HEK293 (cell line): ENCODE data around the gene STK35.

Experiments used
- CTCF ChIA-PET: fragments of 350-600 bp; formaldehyde crosslinking; extraction: SDS; loops from one replicate; lab custom pipeline; 2021; ENCODE audit warnings: antibody characterized with exemption; lab: Yijun Ruan, JAX
- POLR2A ChIA-PET: fragments of 300-600 bp; formaldehyde crosslinking; extraction: SDS; loops from one replicate; lab custom pipeline; 2020; ENCODE audit warnings: antibody characterized with exemption, inconsistent platforms; lab: Yijun Ruan, JAX
- H3K27ac ChIP-seq: fragments of 200-500 bp; sonication (Bioruptor generic); 2 replicates; pipeline ENCODE4 v1.5.1; 2014; ENCODE audit warnings: low read depth, low read length, control low read depth, inconsistent platforms; ENCODE audit errors: extremely low read depth
- H3K36me3 ChIP-seq, 2 experiments: fragments of 200-500 bp in 1 of 2; sonication (Bioruptor generic) in 1 of 2; 1 replicate in 1 of 2; 2 replicates in 1 of 2; pipeline ENCODE4 v1.5.1; 2014 to 2017; ENCODE audit warnings: inconsistent platforms in 2 of 2, low read length in 2 of 2; ENCODE audit not compliant: control insufficient read depth in 2 of 2, insufficient read depth in 1 of 2
- H3K4me1 ChIP-seq: fragments of 200-500 bp; sonication (Bioruptor generic); 2 replicates; pipeline ENCODE4 v1.5.1; 2014; ENCODE audit warnings: mild to moderate bottlenecking, low read length, inconsistent platforms; ENCODE audit not compliant: control insufficient read depth, insufficient read depth
- H3K4me3 ChIP-seq: 2 replicates; pipeline ENCODE4 v1.5.1; 2011; ENCODE audit warnings: low read depth, mild to moderate bottlenecking, control low read depth, low read length, moderate library complexity
- H3K9me3 ChIP-seq: fragments of 200-500 bp; sonication (Bioruptor generic); 2 replicates; pipeline ENCODE4 v1.5.1; 2014; ENCODE audit warnings: low read depth, low read length, inconsistent platforms; ENCODE audit not compliant: control insufficient read depth, insufficient read depth
- FEZF1 ChIP-seq: fragments of 450-650 bp; formaldehyde crosslinking; IDR thresholded peaks from 2 replicates; pipeline ENCODE4 v1.5.1; 2016; ENCODE audit warnings: missing biosample characterization, missing genetic modification characterization
- GLIS2 ChIP-seq: fragments of 450-650 bp; formaldehyde crosslinking; IDR thresholded peaks from 2 replicates; pipeline ENCODE4 v1.5.1; 2016; ENCODE audit warnings: missing biosample characterization, missing genetic modification characterization
- KLF8 ChIP-seq: fragments of 450-650 bp; formaldehyde crosslinking; IDR thresholded peaks from 2 replicates; pipeline ENCODE4 v1.5.1; 2016; ENCODE audit warnings: missing biosample characterization, missing genetic modification characterization
- OVOL3 ChIP-seq: fragments of 450-650 bp; formaldehyde crosslinking; IDR thresholded peaks from 2 replicates; pipeline ENCODE4 v1.5.1; 2016; ENCODE audit warnings: missing biosample characterization, missing genetic modification characterization
- PRDM1 ChIP-seq: fragments of 450-650 bp; formaldehyde crosslinking; IDR thresholded peaks from 2 replicates; pipeline ENCODE4; 2016; ENCODE audit warnings: missing biosample characterization, missing genetic modification characterization
- SALL2 ChIP-seq: fragments of 450-650 bp; formaldehyde crosslinking; IDR thresholded peaks from 2 replicates; pipeline ENCODE4 v1.5.0; 2017; ENCODE audit warnings: missing biosample characterization, mild to moderate bottlenecking, missing genetic modification characterization, borderline replicate concordance
- SCRT1 ChIP-seq: fragments of 450-650 bp; formaldehyde crosslinking; IDR thresholded peaks from 2 replicates; pipeline ENCODE4 v1.5.1; 2016; ENCODE audit warnings: missing biosample characterization, missing genetic modification characterization, borderline replicate concordance
- YY2 ChIP-seq: fragments of 450-650 bp; formaldehyde crosslinking; IDR thresholded peaks from 2 replicates; pipeline ENCODE4 v1.5.1; 2016; ENCODE audit warnings: missing biosample characterization, missing genetic modification characterization
- ZBTB17 ChIP-seq: fragments of 450-650 bp; formaldehyde crosslinking; IDR thresholded peaks from 2 replicates; pipeline ENCODE4 v1.5.1; 2016; ENCODE audit warnings: missing biosample characterization, missing genetic modification characterization
- ZBTB20 ChIP-seq: fragments of 450-650 bp; formaldehyde crosslinking; IDR thresholded peaks from 2 replicates; pipeline ENCODE4 v1.5.1; 2016; ENCODE audit warnings: missing biosample characterization, missing genetic modification characterization
- ZEB2 ChIP-seq: fragments of 450-650 bp; formaldehyde crosslinking; IDR thresholded peaks from 2 replicates; pipeline ENCODE4 v1.5.1; 2016; ENCODE audit warnings: missing biosample characterization, missing genetic modification characterization
- ZFP37 ChIP-seq: fragments of 450-650 bp; formaldehyde crosslinking; IDR thresholded peaks from 2 replicates; pipeline ENCODE4 v1.5.1; 2016; ENCODE audit warnings: missing biosample characterization, missing genetic modification characterization
- ZNF121 ChIP-seq: fragments of 450-650 bp; formaldehyde crosslinking; IDR thresholded peaks from 2 replicates; pipeline ENCODE4 v1.5.1; 2016; ENCODE audit warnings: missing biosample characterization, missing genetic modification characterization
- ZNF132 ChIP-seq: fragments of 450-650 bp; formaldehyde crosslinking; IDR thresholded peaks from 2 replicates; pipeline ENCODE4 v1.5.1; 2017; ENCODE audit warnings: missing biosample characterization, missing genetic modification characterization, borderline replicate concordance
- ZNF221 ChIP-seq: fragments of 450-650 bp; formaldehyde crosslinking; IDR thresholded peaks from 2 replicates; pipeline ENCODE4 v1.5.1; 2017; ENCODE audit warnings: missing biosample characterization, missing genetic modification characterization, borderline replicate concordance
- ZNF223 ChIP-seq: fragments of 450-650 bp; formaldehyde crosslinking; IDR thresholded peaks from 2 replicates; pipeline ENCODE4 v1.5.1; 2016; ENCODE audit warnings: missing biosample characterization, missing genetic modification characterization
- ZNF341 ChIP-seq: fragments of 450-650 bp; formaldehyde crosslinking; IDR thresholded peaks from 2 replicates; pipeline ENCODE4; 2016; ENCODE audit warnings: low read depth, missing biosample characterization, missing genetic modification characterization
- ZNF48 ChIP-seq: fragments of 450-650 bp; formaldehyde crosslinking; IDR thresholded peaks from 2 replicates; pipeline ENCODE4 v1.5.1; 2016; ENCODE audit warnings: missing biosample characterization, missing genetic modification characterization
- ZNF514 ChIP-seq: fragments of 450-650 bp; formaldehyde crosslinking; IDR thresholded peaks from 2 replicates; pipeline ENCODE4 v1.5.1; 2016; ENCODE audit warnings: missing biosample characterization, missing genetic modification characterization
- ZNF629 ChIP-seq: fragments of 450-650 bp; formaldehyde crosslinking; IDR thresholded peaks from 2 replicates; pipeline ENCODE4 v1.5.1; 2017; ENCODE audit warnings: missing biosample characterization, missing genetic modification characterization
- ZNF843 ChIP-seq: fragments of 450-650 bp; formaldehyde crosslinking; IDR thresholded peaks from 2 replicates; pipeline ENCODE4 v1.5.1; 2016; ENCODE audit warnings: missing biosample characterization, missing genetic modification characterization
- TF ChIP-seq, protein P1 (sequence below): fragments of 450-650 bp; formaldehyde crosslinking; IDR thresholded peaks from 2 replicates; pipeline ENCODE4 v1.5.1; 2016; ENCODE audit warnings: missing biosample characterization, missing genetic modification characterization
- TF ChIP-seq, protein P2 (sequence below): fragments of 450-650 bp; IDR thresholded peaks from 2 replicates; pipeline ENCODE4 v1.5.1; 2018; ENCODE audit warnings: missing biosample characterization, missing genetic modification characterization
- TF ChIP-seq, protein P3 (sequence below): fragments of 450-650 bp; formaldehyde crosslinking; IDR thresholded peaks from 2 replicates; pipeline ENCODE4 v1.5.1; 2016; ENCODE audit warnings: missing biosample characterization, missing genetic modification characterization
- TF ChIP-seq, protein P4 (sequence below): fragments of 450-650 bp; formaldehyde crosslinking; conservative IDR thresholded peaks from 2 replicates; pipeline ENCODE4 v1.5.1; 2016; ENCODE audit warnings: low read depth, missing biosample characterization, missing genetic modification characterization

Gene STK35

DNA sequence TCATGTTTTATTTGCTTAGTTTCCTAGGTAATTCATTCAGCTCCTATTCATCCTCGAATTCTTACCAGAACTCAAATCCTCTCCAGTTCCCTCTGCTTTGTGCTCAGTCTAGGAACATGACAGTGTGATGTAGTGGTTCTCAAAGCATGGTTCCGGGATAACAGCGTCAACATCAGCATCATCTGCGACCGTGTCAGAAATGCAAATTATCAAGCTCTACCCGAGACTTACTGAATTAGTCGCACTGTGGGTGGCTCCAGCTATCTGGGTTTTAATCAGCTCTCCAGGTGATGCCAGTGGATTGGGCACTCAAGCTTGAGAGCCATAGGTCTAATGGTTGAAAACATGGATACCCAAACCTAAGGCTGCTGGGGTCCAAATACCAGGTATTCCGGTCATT lies 7.7 kb upstream of the STK35 start:
- no peaks in the 10 kb centered on the region for H3K9me3 ChIP-seq
- POLR2A ChIA-PET = interaction anchor here (2.8 kb wide), 1 partner anchor 8 kb away, joined by 15 read pairs; the partner anchor contains the start of gene STK35
- TF ChIP-seq ZNF121 (tag by site-specific recombination) (no peak), ZNF48 (tag by site-specific recombination) (no peak)
- TF ChIP-seq, all 188 proteins: peak for 0
- CTCF ChIA-PET = interaction anchor here (0.6 to 6.5 kb wide), 31 partner anchors 7 to 453 kb away, joined by 3 to 51 read pairs (median 4); no protein-coding TSS in a partner anchor
- Histone ChIP-seq H3K4me3 (no peak overlapping the region), H3K4me1 (no peaks in the 10 kb centered on the region), H3K27ac (no peak overlapping the region), H3K36me3 (no peaks in the 10 kb centered on the region)

DNA sequence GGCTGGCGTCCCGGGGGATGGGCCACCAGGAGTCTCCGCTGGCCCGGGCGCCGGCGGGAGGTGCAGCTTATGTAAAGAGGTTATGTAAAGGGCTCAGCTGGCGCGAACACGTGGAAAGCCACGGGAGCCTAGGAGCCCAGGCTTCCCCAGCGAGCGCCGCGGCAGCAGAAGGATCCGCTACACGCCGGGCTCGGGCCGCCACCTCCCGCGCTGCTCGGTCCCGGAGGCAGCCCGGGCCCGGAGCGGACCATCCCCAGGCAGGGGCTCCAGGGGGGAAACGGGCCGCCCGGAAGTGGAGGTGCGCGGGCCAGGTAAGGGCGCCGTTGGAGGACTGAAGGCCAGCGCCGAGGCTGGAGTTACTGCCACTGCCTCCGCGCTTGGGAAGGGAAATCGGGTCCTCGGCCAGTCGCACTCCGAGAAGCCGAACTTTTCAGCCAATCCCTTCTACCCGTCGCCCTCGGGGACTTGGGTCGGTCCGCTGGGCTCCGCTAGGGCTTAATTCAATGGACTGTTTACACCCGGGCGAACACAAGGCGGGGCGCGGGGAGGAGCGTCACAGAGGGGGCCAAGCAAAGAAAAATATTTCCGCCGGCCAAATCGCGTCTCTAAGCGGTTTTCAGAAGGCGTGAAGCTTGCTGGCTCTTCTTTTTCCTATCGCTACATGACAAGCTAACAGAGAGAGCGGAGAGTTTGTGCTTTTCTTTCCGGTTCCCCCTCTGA lies 398 bp downstream of the STK35 start:
- H3K4me1 ChIP-seq = peaks cover 14% of the 10 kb centered on the region
- H3K27ac ChIP-seq = peak overlapping the region; percentile 98
- H3K9me3 ChIP-seq = no peaks in the 10 kb centered on the region
- ChIA-PET POLR2A (interaction anchor here (1.0 to 2.9 kb wide), 9 partner anchors 9 to 105 kb away, joined by 3 to 15 read pairs (median 4); no protein-coding TSS in a partner anchor), CTCF (interaction anchor here (0.7 to 2.3 kb wide), 4 partner anchors 8 to 529 kb away, joined by 3 to 9 read pairs (median 4); no protein-coding TSS in a partner anchor)
- H3K36me3 ChIP-seq = peaks cover 13 to 32% of the 10 kb centered on the region in 2 experiments
- H3K4me3 ChIP-seq = peak overlapping the region; percentile 85
- TF ChIP-seq ZNF341 (tag by site-specific recombination) (peak; percentile 97), PRDM1 (tag by site-specific recombination) (0 out of 2 replicates have a peak, but pooled peaks have one; percentile 31), ZNF121 (tag by site-specific recombination) (peak; percentile 39; the same call in 1 of the 2 replicates), KLF8 (tag by site-specific recombination) (peak; percentile 82), ZNF629 (tag by site-specific recombination) (peak; percentile 62), SCRT1 (tag by site-specific recombination) (no peak), ZBTB20 (tag by site-specific recombination) (peak; percentile 98), FEZF1 (no peak; the same call in 1 of the 2 replicates), ZNF132 (no peak), ZNF843 (0 out of 2 replicates have a peak, but pooled peaks have one; percentile 36), ZNF223 (tag by site-specific recombination) (no peak), GLIS2 (tag by site-specific recombination) (peak; percentile 97), OVOL3 (peak; percentile 61; the same call in 1 of the 2 replicates), ZEB2 (peak; percentile 73), ZFP37 (tag by site-specific recombination) (peak; percentile 47; the same call in 1 of the 2 replicates), ZNF221 (no peak), ZBTB17 (tag by site-specific recombination) (peak; percentile 92), YY2 (tag by site-specific recombination) (0 out of 2 replicates have a peak, but pooled peaks have one; percentile 13), SALL2 (tag by site-specific recombination) (no peak), ZNF514 (no peak)
- TF ChIP-seq, protein P1, sequence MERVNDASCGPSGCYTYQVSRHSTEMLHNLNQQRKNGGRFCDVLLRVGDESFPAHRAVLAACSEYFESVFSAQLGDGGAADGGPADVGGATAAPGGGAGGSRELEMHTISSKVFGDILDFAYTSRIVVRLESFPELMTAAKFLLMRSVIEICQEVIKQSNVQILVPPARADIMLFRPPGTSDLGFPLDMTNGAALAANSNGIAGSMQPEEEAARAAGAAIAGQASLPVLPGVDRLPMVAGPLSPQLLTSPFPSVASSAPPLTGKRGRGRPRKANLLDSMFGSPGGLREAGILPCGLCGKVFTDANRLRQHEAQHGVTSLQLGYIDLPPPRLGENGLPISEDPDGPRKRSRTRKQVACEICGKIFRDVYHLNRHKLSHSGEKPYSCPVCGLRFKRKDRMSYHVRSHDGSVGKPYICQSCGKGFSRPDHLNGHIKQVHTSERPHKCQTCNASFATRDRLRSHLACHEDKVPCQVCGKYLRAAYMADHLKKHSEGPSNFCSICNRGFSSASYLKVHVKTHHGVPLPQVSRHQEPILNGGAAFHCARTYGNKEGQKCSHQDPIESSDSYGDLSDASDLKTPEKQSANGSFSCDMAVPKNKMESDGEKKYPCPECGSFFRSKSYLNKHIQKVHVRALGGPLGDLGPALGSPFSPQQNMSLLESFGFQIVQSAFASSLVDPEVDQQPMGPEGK (tag by site-specific recombination) = 0 out of 2 replicates have a peak, but pooled peaks have one; percentile 87
- TF ChIP-seq, protein P2, sequence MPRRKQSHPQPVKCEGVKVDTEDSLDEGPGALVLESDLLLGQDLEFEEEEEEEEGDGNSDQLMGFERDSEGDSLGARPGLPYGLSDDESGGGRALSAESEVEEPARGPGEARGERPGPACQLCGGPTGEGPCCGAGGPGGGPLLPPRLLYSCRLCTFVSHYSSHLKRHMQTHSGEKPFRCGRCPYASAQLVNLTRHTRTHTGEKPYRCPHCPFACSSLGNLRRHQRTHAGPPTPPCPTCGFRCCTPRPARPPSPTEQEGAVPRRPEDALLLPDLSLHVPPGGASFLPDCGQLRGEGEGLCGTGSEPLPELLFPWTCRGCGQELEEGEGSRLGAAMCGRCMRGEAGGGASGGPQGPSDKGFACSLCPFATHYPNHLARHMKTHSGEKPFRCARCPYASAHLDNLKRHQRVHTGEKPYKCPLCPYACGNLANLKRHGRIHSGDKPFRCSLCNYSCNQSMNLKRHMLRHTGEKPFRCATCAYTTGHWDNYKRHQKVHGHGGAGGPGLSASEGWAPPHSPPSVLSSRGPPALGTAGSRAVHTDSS (tag by site-specific recombination) = no peak
- TF ChIP-seq, protein P3, sequence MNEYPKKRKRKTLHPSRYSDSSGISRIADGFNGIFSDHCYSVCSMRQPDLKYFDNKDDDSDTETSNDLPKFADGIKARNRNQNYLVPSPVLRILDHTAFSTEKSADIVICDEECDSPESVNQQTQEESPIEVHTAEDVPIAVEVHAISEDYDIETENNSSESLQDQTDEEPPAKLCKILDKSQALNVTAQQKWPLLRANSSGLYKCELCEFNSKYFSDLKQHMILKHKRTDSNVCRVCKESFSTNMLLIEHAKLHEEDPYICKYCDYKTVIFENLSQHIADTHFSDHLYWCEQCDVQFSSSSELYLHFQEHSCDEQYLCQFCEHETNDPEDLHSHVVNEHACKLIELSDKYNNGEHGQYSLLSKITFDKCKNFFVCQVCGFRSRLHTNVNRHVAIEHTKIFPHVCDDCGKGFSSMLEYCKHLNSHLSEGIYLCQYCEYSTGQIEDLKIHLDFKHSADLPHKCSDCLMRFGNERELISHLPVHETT (tag by site-specific recombination) = peak; percentile 82; the same call in 1 of the 2 replicates
- TF ChIP-seq, protein P4, sequence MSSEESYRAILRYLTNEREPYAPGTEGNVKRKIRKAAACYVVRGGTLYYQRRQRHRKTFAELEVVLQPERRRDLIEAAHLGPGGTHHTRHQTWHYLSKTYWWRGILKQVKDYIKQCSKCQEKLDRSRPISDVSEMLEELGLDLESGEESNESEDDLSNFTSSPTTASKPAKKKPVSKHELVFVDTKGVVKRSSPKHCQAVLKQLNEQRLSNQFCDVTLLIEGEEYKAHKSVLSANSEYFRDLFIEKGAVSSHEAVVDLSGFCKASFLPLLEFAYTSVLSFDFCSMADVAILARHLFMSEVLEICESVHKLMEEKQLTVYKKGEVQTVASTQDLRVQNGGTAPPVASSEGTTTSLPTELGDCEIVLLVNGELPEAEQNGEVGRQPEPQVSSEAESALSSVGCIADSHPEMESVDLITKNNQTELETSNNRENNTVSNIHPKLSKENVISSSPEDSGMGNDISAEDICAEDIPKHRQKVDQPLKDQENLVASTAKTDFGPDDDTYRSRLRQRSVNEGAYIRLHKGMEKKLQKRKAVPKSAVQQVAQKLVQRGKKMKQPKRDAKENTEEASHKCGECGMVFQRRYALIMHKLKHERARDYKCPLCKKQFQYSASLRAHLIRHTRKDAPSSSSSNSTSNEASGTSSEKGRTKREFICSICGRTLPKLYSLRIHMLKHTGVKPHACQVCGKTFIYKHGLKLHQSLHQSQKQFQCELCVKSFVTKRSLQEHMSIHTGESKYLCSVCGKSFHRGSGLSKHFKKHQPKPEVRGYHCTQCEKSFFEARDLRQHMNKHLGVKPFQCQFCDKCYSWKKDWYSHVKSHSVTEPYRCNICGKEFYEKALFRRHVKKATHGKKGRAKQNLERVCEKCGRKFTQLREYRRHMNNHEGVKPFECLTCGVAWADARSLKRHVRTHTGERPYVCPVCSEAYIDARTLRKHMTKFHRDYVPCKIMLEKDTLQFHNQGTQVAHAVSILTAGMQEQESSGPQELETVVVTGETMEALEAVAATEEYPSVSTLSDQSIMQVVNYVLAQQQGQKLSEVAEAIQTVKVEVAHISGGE (tag by site-specific recombination) = peak; percentile 64
